ENCODE data around the gene MTUS2. TPM values are rescaled to one million over a fixed set of nuclear protein-coding genes. Genes with fewer than 3 reads are reported as not detected.

Gene MTUS2
- total and polyA plus RNA-seq, 2 of the 8 experiments (the other 6 are each of a cell fraction or from before 2014, with no cell fraction given), result 0.18 to 0.80 TPM

DNA sequence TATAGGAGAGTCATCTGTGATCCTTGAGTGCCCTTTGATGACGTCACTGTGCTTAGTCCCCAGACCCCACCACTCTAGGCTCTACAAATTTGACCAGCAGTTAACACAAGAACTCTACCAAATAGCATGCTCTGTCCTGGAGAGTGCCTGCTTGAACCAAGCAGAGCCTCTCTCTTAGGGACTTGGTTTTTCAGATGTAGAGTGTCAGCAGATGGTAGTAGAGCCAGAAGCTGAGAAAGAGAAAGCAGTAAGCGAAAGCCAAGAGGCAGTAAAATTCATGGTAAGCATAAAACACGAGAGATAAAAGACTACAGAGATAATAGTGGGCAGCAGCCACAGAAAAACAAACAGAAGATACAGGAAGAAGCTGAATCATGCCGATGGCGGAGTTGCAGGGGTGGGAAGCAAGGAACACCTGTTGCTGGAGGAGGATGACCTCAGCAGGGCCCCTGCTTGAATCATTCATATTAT lies 582.1 kb downstream of the MTUS2 start (continued):
- TF ChIP-seq RXRA (IDR thresholded peaks at IDR 0.05; ENCODE audit: insufficient read depth, low read depth, low read length), result no peak
- no peak for TF ChIP-seq NRF1 (IDR thresholded peaks at IDR 0.05; ENCODE audit: low read depth, low read length)
- TF ChIP-seq TEAD4 (IDR thresholded peaks at IDR 0.05; ENCODE audit: low read depth, low read length), result no peak
- TF ChIP-seq SP1 (IDR thresholded peaks at IDR 0.05; ENCODE audit: low read depth, low read length), result no peak
- TF ChIP-seq, protein P1, sequence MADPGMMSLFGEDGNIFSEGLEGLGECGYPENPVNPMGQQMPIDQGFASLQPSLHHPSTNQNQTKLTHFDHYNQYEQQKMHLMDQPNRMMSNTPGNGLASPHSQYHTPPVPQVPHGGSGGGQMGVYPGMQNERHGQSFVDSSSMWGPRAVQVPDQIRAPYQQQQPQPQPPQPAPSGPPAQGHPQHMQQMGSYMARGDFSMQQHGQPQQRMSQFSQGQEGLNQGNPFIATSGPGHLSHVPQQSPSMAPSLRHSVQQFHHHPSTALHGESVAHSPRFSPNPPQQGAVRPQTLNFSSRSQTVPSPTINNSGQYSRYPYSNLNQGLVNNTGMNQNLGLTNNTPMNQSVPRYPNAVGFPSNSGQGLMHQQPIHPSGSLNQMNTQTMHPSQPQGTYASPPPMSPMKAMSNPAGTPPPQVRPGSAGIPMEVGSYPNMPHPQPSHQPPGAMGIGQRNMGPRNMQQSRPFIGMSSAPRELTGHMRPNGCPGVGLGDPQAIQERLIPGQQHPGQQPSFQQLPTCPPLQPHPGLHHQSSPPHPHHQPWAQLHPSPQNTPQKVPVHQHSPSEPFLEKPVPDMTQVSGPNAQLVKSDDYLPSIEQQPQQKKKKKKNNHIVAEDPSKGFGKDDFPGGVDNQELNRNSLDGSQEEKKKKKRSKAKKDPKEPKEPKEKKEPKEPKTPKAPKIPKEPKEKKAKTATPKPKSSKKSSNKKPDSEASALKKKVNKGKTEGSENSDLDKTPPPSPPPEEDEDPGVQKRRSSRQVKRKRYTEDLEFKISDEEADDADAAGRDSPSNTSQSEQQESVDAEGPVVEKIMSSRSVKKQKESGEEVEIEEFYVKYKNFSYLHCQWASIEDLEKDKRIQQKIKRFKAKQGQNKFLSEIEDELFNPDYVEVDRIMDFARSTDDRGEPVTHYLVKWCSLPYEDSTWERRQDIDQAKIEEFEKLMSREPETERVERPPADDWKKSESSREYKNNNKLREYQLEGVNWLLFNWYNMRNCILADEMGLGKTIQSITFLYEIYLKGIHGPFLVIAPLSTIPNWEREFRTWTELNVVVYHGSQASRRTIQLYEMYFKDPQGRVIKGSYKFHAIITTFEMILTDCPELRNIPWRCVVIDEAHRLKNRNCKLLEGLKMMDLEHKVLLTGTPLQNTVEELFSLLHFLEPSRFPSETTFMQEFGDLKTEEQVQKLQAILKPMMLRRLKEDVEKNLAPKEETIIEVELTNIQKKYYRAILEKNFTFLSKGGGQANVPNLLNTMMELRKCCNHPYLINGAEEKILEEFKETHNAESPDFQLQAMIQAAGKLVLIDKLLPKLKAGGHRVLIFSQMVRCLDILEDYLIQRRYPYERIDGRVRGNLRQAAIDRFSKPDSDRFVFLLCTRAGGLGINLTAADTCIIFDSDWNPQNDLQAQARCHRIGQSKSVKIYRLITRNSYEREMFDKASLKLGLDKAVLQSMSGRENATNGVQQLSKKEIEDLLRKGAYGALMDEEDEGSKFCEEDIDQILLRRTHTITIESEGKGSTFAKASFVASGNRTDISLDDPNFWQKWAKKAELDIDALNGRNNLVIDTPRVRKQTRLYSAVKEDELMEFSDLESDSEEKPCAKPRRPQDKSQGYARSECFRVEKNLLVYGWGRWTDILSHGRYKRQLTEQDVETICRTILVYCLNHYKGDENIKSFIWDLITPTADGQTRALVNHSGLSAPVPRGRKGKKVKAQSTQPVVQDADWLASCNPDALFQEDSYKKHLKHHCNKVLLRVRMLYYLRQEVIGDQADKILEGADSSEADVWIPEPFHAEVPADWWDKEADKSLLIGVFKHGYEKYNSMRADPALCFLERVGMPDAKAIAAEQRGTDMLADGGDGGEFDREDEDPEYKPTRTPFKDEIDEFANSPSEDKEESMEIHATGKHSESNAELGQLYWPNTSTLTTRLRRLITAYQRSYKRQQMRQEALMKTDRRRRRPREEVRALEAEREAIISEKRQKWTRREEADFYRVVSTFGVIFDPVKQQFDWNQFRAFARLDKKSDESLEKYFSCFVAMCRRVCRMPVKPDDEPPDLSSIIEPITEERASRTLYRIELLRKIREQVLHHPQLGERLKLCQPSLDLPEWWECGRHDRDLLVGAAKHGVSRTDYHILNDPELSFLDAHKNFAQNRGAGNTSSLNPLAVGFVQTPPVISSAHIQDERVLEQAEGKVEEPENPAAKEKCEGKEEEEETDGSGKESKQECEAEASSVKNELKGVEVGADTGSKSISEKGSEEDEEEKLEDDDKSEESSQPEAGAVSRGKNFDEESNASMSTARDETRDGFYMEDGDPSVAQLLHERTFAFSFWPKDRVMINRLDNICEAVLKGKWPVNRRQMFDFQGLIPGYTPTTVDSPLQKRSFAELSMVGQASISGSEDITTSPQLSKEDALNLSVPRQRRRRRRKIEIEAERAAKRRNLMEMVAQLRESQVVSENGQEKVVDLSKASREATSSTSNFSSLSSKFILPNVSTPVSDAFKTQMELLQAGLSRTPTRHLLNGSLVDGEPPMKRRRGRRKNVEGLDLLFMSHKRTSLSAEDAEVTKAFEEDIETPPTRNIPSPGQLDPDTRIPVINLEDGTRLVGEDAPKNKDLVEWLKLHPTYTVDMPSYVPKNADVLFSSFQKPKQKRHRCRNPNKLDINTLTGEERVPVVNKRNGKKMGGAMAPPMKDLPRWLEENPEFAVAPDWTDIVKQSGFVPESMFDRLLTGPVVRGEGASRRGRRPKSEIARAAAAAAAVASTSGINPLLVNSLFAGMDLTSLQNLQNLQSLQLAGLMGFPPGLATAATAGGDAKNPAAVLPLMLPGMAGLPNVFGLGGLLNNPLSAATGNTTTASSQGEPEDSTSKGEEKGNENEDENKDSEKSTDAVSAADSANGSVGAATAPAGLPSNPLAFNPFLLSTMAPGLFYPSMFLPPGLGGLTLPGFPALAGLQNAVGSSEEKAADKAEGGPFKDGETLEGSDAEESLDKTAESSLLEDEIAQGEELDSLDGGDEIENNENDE (IDR thresholded peaks at IDR 0.05; ENCODE audit: insufficient replicate concordance, low read length), result no peak
- TF ChIP-seq RFX5 (IDR thresholded peaks at IDR 0.05; ENCODE audit: borderline replicate concordance, low read depth, low read length), result no peak
- TF ChIP-seq CBX8 (IDR thresholded peaks at IDR 0.05; ENCODE audit: borderline replicate concordance, low read depth, low read length), result no peak
- TF ChIP-seq CBX5 (IDR thresholded peaks at IDR 0.05; ENCODE audit: low read depth, low read length), result no peak
- no peak for TF ChIP-seq BCL11A (IDR thresholded peaks at IDR 0.05; ENCODE audit: low read depth in 2 of 2, low read length in 2 of 2)
- TF ChIP-seq JUN (IDR thresholded peaks at IDR 0.05; ENCODE audit: low read depth, low read length), result no peak
